Measurements from ENCODE around the gene ATP5F1A. TPM values are rescaled to one million over a fixed set of nuclear protein-coding genes. Genes with fewer than 3 reads are reported as not detected.
"Not testable (repeated sequence)": the region's sequence is repeated elsewhere in the genome, so short reads cannot be mapped to it uniquely, and the experiment has no call there.

Gene ATP5F1A
- 100 to 1,000 TPM; 312 to 462 TPM for total RNA-seq

- Mint-ChIP-seq H3K27me3 (no peaks in the 10 kb centered on the region), H3K27ac (peak within 1 kb of the TSS; percentile 95 to 98), H3K9me3 (no peaks in the 10 kb centered on the region), H3K4me3 (peak within 1 kb of the TSS; percentile 100), H3K4me1 (ENCODE audit: low read depth in 2 of 2) (peaks cover 14 to 26% of the 10 kb centered on the region in 2 donors), H3K36me3 (peaks cover 7% of the 10 kb centered on the region)
- ATAC-seq (peak; percentile 97 to 98), DNase-seq (ENCODE audit: low spot score) (peak; percentile 91)
Measured at GRCh38 chr18:46097801-46098615, at the start of gene ATP5F1A. Gene ATP5F1A (minus strand): TSS chr18:46098296. CDS start chr18:46098231, 65 bp downstream.

- Mint-ChIP-seq H3K27ac (no peak overlapping the region), H3K9me3 (no peaks in the 10 kb centered on the region)
Measured at GRCh38 chr18:46141199-46141598, 43.1 kb upstream of the ATP5F1A start.

GRCh38 chr18:46140173-46140572 lies 42.1 kb upstream of the ATP5F1A start:
- no peak overlapping the region for H3K27ac Mint-ChIP-seq

More at GRCh38 chr18:46141199-46141598, 43.1 kb upstream of the ATP5F1A start:
- no peak for ATAC-seq
- Mint-ChIP-seq H3K4me3 (no peak overlapping the region), H3K4me1 (ENCODE audit: low read depth in 2 of 2) (no peaks in the 10 kb centered on the region), H3K27me3 (no peaks in the 10 kb centered on the region), H3K36me3 (no peaks in the 10 kb centered on the region)
- no peak for DNase-seq (ENCODE audit: low spot score)

GRCh38 chr18:46134920-46135675 lies 37.0 kb upstream of the ATP5F1A start:
- Mint-ChIP-seq H3K9me3 (no peaks in the 10 kb centered on the region), H3K4me1 (ENCODE audit: low read depth in 2 of 2) (no peaks in the 10 kb centered on the region), H3K27ac (no peak overlapping the region), H3K27me3 (no peaks in the 10 kb centered on the region), H3K36me3 (no peaks in the 10 kb centered on the region), H3K4me3 (no peak overlapping the region)
- DNase-seq (ENCODE audit: low spot score): no peak
- no peak for ATAC-seq

More at GRCh38 chr18:46140173-46140572, 42.1 kb upstream of the ATP5F1A start:
- H3K4me3 Mint-ChIP-seq: no peak overlapping the region
- H3K27me3 Mint-ChIP-seq: no peaks in the 10 kb centered on the region
- DNase-seq (ENCODE audit: low spot score) (no peak), ATAC-seq (no peak)
- no peaks in the 10 kb centered on the region for H3K36me3 Mint-ChIP-seq
- H3K4me1 Mint-ChIP-seq (ENCODE audit: low read depth in 2 of 2): no peaks in the 10 kb centered on the region
- no peaks in the 10 kb centered on the region for H3K9me3 Mint-ChIP-seq

- Mint-ChIP-seq H3K27ac (no peak overlapping the region), H3K4me3 (no peak overlapping the region), H3K9me3 (no peaks in the 10 kb centered on the region), H3K4me1 (ENCODE audit: low read depth in 2 of 2) (no peaks in the 10 kb centered on the region), H3K27me3 (no peaks in the 10 kb centered on the region), H3K36me3 (no peaks in the 10 kb centered on the region)
- no peak for ATAC-seq
- no peak for DNase-seq (ENCODE audit: low spot score)
Measured at GRCh38 chr18:46133534-46133933, 35.4 kb upstream of the ATP5F1A start.

- not testable (repeated sequence) for H3K4me1 Mint-ChIP-seq (ENCODE audit: low read depth in 2 of 2); H3K27me3 Mint-ChIP-seq; H3K36me3 Mint-ChIP-seq; H3K27ac Mint-ChIP-seq; H3K9me3 Mint-ChIP-seq; H3K4me3 Mint-ChIP-seq; DNase-seq (ENCODE audit: low spot score); ATAC-seq
Measured at GRCh38 chr18:46130549-46130948, 32.5 kb upstream of the ATP5F1A start.

- no peak for DNase-seq (ENCODE audit: low spot score)
- no peak overlapping the region for H3K4me3 Mint-ChIP-seq
- H3K9me3 Mint-ChIP-seq: no peaks in the 10 kb centered on the region
- no peaks in the 10 kb centered on the region for H3K36me3 Mint-ChIP-seq
- H3K4me1 Mint-ChIP-seq (ENCODE audit: low read depth in 2 of 2): no peaks in the 10 kb centered on the region
- H3K27ac Mint-ChIP-seq: no peak overlapping the region
- no peaks in the 10 kb centered on the region for H3K27me3 Mint-ChIP-seq
- no peak for ATAC-seq
Measured at GRCh38 chr18:46130061-46130460, 32.0 kb upstream of the ATP5F1A start.

- not testable (repeated sequence) for H3K27ac Mint-ChIP-seq, H3K36me3 Mint-ChIP-seq, H3K4me3 Mint-ChIP-seq
Measured at GRCh38 chr18:46126625-46127024, 28.5 kb upstream of the ATP5F1A start.

GRCh38 chr18:46113751-46114150 lies 15.7 kb upstream of the ATP5F1A start:
- Mint-ChIP-seq H3K9me3 (no peaks in the 10 kb centered on the region), H3K27me3 (no peaks in the 10 kb centered on the region), H3K36me3 (peaks cover 10% of the 10 kb centered on the region), H3K4me3 (no peak overlapping the region), H3K4me1 (ENCODE audit: low read depth in 2 of 2) (peaks cover 9 to 12% of the 10 kb centered on the region in 2 donors), H3K27ac (no peak overlapping the region)
- no peak for DNase-seq (ENCODE audit: low spot score)
- no peak for ATAC-seq

More at GRCh38 chr18:46126625-46127024, 28.5 kb upstream of the ATP5F1A start:
- not testable (repeated sequence) for ATAC-seq; DNase-seq (ENCODE audit: low spot score); H3K9me3 Mint-ChIP-seq; H3K4me1 Mint-ChIP-seq (ENCODE audit: low read depth in 2 of 2); H3K27me3 Mint-ChIP-seq

- H3K36me3 Mint-ChIP-seq: peaks cover 14% of the 10 kb centered on the region
- H3K27ac Mint-ChIP-seq: no peak overlapping the region
- no peak for DNase-seq (ENCODE audit: low spot score)
Measured at GRCh38 chr18:46110406-46110805, 12.3 kb upstream of the ATP5F1A start.

GRCh38 chr18:46109386-46109785 lies 11.3 kb upstream of the ATP5F1A start:
- Mint-ChIP-seq H3K4me1 (ENCODE audit: low read depth in 2 of 2) (peaks cover 11 to 19% of the 10 kb centered on the region in 2 donors), H3K36me3 (peaks cover 14% of the 10 kb centered on the region), H3K27me3 (no peaks in the 10 kb centered on the region), H3K4me3 (no peak overlapping the region), H3K9me3 (no peaks in the 10 kb centered on the region), H3K27ac (no peak overlapping the region)
- no peak for DNase-seq (ENCODE audit: low spot score)
- ATAC-seq: no peak

More at GRCh38 chr18:46110406-46110805, 12.3 kb upstream of the ATP5F1A start:
- Mint-ChIP-seq H3K9me3 (no peaks in the 10 kb centered on the region), H3K4me3 (no peak overlapping the region), H3K27me3 (no peaks in the 10 kb centered on the region), H3K4me1 (ENCODE audit: low read depth in 2 of 2) (peaks cover 5 to 13% of the 10 kb centered on the region in 2 donors)
- ATAC-seq: no peak

- peak; percentile 87 for DNase-seq (ENCODE audit: low spot score)
- peak; percentile 93 to 94 for ATAC-seq
- Mint-ChIP-seq H3K27ac (peak within 1 kb of the TSS; percentile 85 to 95), H3K9me3 (no peaks in the 10 kb centered on the region), H3K4me3 (peak within 1 kb of the TSS; percentile 97), H3K27me3 (no peaks in the 10 kb centered on the region), H3K4me1 (ENCODE audit: low read depth in 2 of 2) (peaks cover 5 to 11% of the 10 kb centered on the region in 2 donors), H3K36me3 (peaks cover 4% of the 10 kb centered on the region)
Measured at GRCh38 chr18:46104128-46104911, 6.2 kb upstream of the ATP5F1A start, which contains the start of gene HAUS1. Gene HAUS1 (plus strand): TSS chr18:46104385. CDS start chr18:46104412, 27 bp downstream.

GRCh38 chr18:46099463-46099862 lies 1.4 kb upstream of the ATP5F1A start:
- ATAC-seq: no peak
- H3K27ac Mint-ChIP-seq: peak overlapping the region in 1 of 2 donors; percentile 95
- no peak overlapping the region for H3K4me3 Mint-ChIP-seq
- peaks cover 11 to 20% of the 10 kb centered on the region in 2 donors for H3K4me1 Mint-ChIP-seq (ENCODE audit: low read depth in 2 of 2)
- H3K9me3 Mint-ChIP-seq: no peaks in the 10 kb centered on the region
- no peaks in the 10 kb centered on the region for H3K27me3 Mint-ChIP-seq
- no peak for DNase-seq (ENCODE audit: low spot score)
- peaks cover 7% of the 10 kb centered on the region for H3K36me3 Mint-ChIP-seq
